Activated CD4-positive, alpha-beta T cell treated with anti-CD3 and anti-CD28 coated beads, Interleukin-2, amount 50 U/mL, for 1 hour (primary cell): Measurements from ENCODE around the gene PDE10A.

Experiments
- DNase-seq: peaks from one replicate; pipeline ENCODE4 v3.0.0-alpha.2; 2020

PDE10A gene

DNA sequence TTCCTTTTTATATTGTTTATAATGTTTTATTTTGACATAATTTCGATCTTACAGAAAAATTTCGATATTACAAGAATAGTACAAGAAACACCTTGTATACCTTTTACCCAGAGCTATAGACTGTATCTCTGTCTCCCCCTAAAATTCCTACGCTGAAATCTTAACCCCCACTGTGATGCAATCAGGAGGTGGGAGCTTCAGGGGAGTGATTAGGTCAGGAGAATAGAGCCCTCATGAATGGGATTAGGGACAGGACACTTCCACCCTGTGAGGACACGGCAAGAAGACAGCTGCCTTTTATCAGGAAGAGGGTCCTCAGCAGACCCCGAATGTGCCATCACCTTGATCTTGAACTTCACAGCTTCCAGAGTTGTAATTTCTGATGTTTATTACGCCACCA is 204.9 kb downstream of the PDE10A start:
- no peak for DNase-seq

DNA sequence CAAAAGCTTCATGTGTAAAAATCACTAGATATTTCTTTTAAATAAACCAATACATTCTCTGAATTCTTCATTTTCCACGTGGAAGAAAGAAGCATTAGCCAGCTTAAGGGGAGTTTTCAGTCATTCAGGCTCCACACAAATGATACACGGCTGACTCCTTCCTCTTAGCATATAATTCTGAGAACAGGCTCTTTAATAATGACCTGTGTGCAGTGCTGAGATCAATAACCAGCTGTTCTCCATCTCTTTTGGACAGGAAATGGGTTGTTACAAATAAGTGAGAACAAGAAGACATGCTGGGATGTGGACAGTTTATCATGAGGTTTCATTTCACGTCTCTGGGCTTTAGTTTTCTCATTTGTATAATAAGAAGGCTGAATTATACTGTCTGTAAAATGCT is 206.8 kb downstream of the PDE10A start:
- DNase-seq = no peak

DNA sequence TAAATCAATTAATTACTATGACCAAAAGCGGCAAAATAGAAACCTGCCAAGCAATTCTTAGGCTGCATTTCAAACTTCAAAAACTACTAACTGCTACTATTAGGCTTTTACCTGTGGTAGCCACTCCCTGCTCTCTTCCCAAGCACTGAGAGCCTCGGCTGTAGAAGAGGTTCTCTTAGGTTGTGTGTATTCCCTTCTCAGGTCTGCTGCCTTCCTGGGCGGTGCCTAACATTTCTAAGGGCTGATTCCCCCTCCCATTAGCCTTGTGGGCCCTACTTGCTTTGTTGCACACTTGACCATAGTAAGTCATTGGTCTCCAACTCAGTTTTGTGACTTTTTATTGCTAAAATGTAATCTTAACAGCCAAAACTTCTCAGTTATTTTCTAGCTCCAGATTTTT is 207.6 kb downstream of the PDE10A start:
- no peak for DNase-seq

DNA sequence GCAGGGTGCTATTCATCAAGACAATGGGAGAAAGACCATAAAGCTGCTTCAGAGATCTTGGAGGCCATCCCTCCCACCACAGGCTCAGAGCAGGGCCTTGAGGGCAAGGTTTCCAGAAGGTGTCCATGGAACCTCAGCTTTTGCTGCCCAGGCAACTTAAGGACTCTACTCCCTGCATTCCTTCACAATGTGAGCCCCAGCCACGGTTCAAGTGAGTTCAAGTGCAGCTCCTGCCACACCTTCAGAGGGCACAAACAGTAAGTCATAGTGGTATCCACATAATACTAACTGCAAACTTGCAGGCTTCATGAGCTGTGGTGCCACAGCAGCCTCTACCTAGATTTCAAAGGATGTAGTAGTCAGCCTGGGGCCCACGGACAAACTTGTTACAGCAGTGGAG is 209.6 kb downstream of the PDE10A start:
- DNase-seq = no peak

DNA sequence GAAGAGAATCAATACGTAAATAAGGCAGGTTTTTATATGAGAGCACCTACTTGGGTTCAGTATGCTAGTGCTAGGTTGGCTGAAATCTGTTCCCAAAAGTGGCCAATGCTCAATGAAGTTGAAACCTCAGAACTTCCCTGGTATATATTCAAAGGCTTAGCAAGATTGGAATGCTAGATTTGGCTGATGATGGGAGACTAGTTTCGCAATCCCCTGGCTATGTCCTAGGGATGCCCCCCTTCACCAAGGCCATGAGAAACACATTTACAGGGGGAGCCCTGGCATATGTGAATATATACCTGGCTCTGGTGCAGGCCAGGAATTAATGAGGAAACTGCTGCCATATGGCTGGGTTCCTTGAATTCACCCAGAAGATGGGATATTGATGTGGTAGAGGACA is 211.2 kb downstream of the PDE10A start:
- DNase-seq = no peak

DNA sequence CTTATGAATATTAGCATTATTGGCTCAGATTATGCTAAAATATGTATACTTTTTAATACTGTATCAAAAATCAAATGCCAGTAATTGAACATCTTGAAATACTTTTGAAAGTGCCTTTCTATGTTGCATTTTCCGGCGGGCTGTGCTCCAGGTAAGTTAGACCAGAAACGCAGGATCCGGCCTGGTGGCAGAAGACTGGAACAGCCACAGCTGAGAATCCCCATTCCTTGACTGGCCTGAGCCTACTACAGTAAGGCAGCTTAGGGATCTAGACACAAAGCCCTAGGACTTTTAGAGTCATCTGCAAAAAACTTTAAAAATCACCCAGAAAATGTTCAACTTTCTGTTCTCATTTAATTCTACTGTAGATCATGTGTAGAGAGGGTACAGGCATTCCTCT is 214.8 kb downstream of the PDE10A start:
- DNase-seq = no peak

DNA sequence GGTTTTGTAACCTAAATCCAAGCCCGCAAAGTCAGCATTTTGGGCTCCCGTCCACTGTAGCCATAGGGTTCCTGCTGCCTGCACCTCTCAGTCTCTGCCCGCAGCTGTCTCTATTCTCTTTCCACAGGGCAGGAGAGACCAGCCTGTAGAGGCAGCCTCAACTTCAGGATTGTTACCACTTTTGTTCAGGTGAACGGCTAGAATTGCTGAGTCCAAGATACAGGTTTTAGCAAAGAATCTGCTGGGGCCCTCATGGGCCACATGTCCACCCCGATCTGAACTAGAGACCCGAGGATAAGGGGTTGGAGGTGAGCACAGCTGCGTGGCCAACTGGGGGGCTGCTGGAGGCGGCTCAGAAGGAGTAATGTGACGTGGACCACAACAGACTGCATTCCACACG is 215.9 kb downstream of the PDE10A start:
- DNase-seq = no peak

DNA sequence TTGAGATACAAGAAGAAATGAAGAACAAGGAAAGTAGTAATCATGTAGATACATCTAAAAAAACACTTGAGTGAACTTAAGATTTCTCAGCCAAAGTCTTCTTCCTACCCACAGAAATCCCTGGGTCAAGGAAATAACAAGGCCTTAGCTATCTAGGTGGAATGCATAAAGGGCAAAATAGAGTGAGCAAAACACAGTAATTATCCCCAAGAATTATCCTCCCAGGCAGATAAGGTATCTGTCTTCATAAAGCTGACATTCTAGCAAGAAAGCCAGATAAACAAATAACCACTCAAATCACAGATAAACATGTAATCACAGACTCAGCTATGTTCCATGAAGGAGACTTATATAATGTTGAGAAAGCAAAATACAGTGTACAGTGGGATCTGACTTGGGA is 216.7 kb downstream of the PDE10A start:
- no peak for DNase-seq

DNA sequence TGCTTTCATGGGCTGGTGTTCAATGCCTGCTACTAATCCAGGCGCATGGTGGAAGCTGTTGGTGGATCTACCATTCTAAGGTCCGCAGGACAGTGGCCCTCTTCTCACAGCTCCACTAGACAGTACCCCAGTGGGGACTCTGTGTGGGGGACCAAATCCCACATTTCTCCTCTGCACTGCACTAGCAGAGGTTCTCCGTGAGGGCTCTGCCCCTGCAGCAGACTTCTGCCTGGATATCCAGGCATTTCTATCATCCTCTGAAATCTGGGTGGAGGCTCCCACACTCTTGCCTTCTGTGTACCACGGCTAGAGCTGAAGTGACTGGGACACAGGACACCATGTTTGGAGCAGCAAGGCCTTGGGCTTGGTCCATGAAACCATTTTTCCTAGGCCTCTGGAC is 219.6 kb downstream of the PDE10A start:
- DNase-seq = no peak

DNA sequence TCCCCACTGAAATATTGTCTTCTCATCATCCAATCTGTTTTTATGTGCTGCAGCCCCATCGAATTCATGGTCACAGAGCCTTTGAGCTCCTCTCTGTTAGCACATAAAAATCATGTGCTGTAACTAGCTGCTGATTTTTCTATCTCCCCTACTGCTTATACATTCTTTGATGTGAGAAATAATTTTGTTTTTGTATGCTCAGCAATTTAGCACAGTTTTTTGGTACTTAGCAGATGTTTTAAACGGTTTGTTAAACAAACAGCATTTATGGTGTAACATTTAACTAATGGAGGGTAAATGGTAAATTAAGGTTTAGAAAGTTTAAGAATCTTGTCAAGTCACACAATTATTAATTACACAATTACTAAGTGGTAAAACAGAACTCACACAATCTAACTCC is 221.9 kb downstream of the PDE10A start:
- DNase-seq = no peak

DNA sequence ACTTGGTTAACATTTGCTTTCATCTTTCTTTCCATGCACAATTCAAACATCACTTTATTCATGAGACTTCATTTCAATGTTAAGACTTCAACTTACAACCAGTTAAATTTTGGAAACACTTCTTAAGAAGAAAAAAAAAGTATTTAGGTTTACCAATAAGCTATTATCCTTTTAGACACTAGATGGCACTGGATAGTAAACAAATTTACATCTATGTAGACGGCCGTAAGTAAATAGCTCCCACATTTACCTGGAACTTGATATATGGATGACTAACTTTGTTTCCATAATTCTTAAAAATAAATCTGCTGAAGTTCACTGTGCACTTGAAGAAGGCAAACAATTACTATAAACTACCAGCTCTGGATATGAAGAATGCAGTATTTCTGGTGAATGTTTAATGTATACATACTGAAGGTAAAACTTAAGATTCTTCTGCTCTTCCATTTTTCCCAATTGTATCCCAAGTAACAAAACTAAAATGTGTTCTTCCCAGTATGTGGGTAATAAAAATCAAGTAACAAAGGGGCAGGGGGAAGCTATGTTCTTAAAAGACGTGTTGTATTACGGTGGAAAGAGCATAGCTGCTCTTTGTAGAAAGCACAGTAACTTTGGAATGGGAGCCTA is 223.0 kb downstream of the PDE10A start:
- no peak for DNase-seq

DNA sequence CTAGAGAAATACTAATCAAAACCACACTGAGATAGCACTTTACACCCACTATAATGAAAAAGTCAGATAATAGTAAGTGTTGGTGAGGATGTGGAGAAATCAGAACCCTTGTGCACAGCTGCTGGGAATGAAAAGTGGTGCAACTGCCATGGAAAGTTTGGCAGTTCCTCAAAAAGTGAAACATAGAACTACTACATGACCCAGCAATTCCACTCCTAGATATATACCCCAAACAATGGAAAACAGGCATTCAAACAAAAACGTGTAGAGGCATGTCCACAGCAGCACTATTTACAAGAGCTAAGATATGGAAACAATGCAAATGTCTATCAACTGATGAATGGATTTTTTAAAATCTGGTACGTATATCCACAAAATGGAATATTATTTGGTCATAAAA is 236.1 kb downstream of the PDE10A start:
- no peak for DNase-seq

DNA sequence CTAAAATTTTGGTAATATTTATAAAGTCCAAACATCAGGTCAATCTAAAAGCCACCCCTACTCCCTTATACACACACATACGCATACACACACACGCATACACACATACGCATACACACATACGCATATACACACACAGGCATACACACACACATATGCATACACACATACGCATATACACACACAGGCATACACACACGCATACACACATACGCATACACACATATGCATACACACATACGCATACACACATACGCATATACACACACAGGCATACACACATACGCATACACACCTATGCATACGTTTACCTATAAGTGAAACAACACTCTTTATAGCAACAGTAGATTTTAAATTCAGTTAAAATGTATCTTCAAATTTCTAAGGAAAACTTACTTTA is 240.8 kb downstream of the PDE10A start:
- DNase-seq = no peak

DNA sequence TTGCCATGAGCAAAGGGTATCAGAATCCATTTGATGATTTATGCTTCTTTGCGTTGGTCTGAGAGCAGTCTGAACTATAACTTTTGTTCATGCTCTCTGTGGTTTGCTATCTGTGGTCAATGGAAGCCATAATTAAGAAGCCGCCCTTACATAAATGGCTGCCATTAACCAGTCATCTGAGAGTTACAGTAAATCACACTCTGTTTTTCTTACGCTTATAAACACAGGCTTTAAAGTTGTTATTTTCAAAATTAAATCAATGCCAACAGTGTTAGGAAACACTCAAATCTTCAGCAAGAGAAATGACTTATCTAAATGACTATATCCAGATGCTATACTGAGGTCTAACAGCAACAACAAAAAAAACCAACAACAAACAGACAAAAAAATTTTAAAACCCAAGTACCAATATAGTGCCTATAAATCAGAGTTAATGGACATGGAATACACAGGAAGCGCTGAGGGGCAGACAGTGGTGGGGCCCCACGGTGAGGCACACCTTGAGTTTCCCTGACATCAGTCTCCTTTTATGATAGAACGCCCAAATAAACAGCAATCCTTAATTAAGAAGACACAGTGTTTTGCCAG is 245.7 kb downstream of the PDE10A start:
- DNase-seq = no peak

DNA sequence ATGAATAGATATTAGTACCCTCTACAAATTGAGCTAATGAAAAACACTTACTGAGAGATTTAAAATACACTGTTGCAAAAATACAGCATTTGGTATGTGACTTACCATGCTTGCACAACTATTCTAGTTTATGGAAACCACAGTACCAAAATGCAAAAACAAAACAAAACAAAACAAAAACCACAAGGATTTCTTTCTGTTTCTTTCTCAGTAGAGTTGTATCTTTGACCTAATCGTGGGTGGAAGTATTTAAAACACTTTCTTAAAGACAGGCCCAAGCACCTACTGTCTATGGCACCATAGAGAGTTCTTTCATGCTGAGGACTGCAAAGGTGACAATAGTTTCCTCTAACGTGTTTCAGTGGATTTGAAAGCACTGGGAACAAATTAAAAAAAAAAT is 258.3 kb downstream of the PDE10A start:
- DNase-seq = no peak

DNA sequence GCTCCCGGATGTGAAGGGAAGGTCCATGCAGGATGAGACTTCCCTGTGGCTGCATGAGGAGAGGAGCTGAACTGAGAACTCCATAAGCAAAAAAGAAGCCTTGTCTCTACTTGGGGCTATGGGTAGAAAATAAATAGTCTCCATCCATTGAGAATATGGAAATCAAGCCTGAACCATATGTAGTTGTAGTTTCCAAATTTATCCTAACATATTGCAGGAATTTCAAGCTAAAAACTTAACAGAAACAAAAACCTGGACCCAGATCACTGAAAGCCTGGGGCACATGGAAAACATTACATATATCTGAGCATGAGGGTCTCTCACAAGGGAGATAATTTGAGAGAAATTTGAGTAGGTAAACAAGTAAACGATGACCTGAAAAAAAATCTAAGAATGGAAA is 258.7 kb downstream of the PDE10A start:
- no peak for DNase-seq

DNA sequence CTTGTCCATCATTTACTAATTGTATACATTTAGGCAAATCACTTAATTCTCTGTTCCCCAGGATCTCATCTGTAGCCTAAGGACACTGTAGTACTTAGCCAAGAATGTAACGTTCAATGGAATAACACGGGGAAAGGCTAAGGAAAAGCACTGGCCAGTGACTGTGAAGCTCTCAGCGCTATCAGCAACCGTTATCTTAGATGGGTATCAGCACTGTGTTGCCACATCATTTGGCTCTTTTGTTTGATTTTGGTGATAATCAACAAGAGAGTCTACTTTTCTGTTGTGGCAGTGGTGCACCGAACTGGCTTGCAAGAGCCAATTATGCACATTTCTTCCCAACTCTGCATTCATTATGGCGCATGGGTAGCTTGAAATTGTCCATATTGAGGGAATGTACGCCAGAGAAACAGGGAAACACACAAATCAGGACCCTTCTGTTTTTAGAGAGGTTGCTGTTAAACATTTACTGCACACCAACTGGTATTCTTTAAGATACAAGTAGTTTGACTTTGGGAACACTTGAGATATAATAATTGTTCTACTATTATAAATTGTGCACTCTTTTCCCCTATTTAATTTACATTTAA is 259.9 kb downstream of the PDE10A start:
- DNase-seq = no peak

DNA sequence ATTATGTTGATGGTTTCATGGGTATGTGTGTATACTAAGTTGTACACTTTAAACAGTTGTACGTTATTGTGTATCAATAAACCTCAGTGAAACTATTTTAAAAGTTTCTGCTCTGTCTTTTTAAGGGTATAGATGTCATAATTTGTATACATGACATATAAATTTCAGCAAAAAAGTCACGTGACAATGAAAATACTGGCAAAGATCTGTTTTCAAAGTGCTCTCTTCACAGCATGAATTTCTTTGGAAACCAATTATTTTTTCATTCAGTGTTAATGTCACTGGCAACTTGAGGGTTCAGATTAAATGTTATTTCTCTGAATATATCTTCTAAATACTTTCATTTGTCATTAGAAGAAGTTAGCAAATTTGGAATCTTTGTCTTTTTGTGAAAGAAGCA is 261.9 kb downstream of the PDE10A start:
- no peak for DNase-seq

DNA sequence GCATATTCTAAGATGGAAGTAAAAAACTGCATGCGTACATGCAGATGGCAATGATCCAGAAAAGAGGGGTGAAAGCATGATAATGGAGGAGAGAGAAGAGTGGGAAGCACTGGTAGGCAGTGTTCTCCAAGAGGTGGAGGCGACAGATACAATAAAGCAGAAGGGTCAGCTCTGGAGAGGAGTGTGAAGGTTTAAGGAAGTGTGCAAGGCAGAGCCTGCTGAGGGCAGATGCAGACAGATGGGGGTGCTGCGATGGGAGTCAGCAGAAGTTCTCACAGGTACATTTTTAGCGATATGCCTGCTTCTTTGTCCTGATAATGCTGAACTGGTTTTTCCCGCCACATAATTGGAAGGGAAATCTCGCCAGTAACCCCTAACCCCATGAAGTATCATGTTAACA is 272.6 kb downstream of the PDE10A start:
- DNase-seq = no peak

DNA sequence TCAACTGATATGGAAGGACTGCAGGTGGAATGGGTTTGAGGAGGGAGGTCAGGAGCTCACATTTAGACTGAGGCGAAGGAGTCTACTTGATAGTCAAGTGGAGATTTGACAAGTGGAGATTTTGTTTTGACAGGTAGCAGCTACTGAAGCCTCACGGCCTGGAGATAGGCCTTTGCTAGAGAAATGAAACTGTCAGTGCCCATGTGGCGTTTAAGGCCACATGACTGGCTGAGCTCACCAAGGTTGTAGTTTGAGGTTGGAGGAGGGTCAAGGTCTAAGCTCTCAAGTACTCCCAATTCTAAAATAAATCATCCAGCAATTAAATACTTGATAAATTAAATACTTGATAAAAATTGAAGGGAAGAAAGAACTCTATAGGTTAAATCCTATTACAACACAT is 273.5 kb downstream of the PDE10A start:
- DNase-seq = no peak

DNA sequence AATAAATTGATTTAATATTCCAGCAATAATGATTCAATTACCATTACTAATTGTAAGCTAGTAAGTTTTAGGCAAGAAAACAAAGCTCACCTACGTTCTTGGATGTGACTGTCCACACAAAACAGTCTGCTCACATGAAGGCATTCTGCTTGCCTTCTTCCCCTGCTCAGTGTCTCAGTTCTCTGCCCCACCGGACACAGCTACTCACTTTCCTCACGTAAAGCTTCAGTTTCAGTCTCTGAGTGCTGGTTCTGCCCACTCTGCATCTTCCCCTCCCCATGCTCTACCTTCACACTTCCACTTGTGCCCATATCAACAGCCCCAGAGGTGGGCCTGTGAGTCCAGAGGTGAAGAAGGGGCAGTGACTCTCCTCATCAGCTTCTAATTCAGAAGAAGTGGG is 279.7 kb downstream of the PDE10A start:
- DNase-seq = no peak

DNA sequence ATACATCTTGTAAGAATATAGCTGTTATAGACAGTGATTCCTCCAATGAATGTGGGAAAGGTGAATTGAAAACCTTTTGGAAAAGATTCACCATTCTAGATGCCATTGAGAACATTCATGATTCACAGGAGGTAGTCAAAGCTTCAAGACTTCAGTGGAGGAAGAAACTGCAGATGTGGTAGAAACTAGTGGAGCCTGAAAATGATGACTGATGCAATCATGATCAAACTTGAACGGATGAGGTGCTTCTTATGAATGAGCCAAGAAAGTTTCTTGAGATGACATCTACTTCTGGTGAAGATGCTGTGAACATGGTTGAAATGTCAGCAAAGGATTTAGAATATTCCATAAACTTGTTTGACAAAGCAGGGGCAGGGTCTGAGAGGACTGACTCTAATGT is 286.9 kb downstream of the PDE10A start:
- DNase-seq = no peak

DNA sequence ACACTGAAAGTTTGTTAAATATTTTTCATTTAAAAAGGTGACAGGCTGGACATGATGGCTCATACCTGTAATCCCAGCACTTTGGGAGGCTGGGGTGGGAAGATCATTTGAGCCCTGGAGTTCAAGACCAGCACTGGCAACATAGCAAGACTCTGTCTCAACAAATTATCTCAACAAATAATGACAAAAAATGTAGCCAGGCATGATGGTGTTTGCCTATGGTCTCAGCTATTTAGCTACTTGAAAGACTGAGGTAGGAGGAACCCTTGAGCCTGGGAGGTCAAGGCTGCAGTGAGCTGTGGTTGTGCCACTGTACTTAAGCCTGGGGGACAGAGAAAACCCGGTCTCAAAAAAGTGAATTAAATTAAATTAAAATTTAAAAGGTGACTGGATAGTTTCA is 297.7 kb downstream of the PDE10A start:
- no peak for DNase-seq

DNA sequence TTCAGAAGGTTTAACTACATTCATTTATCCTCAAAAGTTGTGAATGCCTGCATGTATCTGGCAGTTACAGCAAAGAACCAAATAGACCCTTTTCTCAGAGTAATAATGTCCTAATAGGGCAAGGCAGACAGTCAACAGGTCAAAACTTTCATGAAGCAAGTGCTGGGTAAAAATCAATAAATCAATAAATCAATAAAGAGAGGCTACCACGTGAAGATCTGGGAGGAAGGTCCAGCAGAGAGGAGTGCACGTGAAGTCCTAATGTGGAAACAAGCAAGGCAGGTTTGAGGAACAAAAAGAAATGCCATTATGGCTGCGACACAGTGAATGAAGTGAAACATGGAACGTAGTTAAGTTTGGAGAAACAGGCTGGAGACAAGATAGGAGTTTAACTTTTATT is 317.3 kb downstream of the PDE10A start:
- DNase-seq = no peak

DNA sequence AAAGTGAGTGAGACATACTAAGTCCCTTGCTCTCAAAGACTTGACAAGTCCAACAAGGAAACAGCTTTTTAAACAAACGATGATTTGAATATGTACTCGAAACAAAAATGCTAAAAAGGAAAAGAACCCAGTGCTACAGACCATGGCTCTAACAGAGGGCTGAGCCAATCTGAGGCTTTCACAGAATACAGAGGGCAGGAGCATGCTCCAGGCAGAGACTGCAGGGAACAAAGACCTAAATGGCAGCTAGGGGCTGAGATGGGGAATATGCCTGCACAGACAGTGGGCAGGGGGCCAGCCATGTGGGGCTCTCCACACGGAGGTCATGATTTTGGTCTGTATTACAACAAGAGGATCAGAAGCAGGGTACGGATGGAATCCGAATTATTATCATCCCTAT is 322.5 kb downstream of the PDE10A start:
- no peak for DNase-seq
